Endodermal cell (in vitro differentiated cells): ENCODE results near the gene TRIM73. TPM values are rescaled to one million over a fixed set of nuclear protein-coding genes. Genes with fewer than 3 reads are reported as not detected.
"Not testable (repeated sequence)": the region's sequence is repeated elsewhere in the genome, so short reads cannot be mapped to it uniquely, and the experiment has no call there.

Experiments used
- DNase-seq: peaks from one replicate; pipeline ENCODE4 v3.0.0-alpha.2; 2017
- H3K27ac ChIP-seq: 2 replicates; pipeline ENCODE4 v1.5.1; 2013; ENCODE audit warnings: mild to moderate bottlenecking, low read depth, low read length, moderate library complexity
- H3K27me3 ChIP-seq: 2 replicates; pipeline ENCODE4 v1.6.1; 2013; ENCODE audit warnings: mild to moderate bottlenecking, low read length, moderate library complexity; ENCODE audit not compliant: insufficient read depth, control insufficient read depth, poor library complexity, severe bottlenecking
- H3K36me3 ChIP-seq: 2 replicates; pipeline ENCODE4 v1.7.0; 2013; ENCODE audit warnings: mild to moderate bottlenecking, low read length, moderate library complexity; ENCODE audit not compliant: control insufficient read depth, insufficient read depth
- H3K4me1 ChIP-seq: one replicate; pipeline ENCODE4 v1.7.0; 2013; ENCODE audit warnings: low read length; ENCODE audit not compliant: control insufficient read depth, insufficient read depth
- H3K4me3 ChIP-seq: 2 replicates; pipeline ENCODE4 v1.5.1; 2013; ENCODE audit warnings: mild to moderate bottlenecking, low read length, moderate library complexity
- H3K9ac ChIP-seq: 2 replicates; pipeline ENCODE4 v1.6.1; 2013; ENCODE audit warnings: mild to moderate bottlenecking, low read length, moderate library complexity; ENCODE audit not compliant: poor library complexity, severe bottlenecking; ENCODE audit errors: extremely low read depth
- H3K9me3 ChIP-seq: 2 replicates; pipeline ENCODE4 v1.6.1; 2013; ENCODE audit warnings: mild to moderate bottlenecking, low read length, moderate library complexity; ENCODE audit not compliant: control insufficient read depth
- H3K27ac Mint-ChIP-seq: 2 replicates; pipeline ENCODE4 v1.8.0; 2020; ENCODE audit warnings: mixed read lengths
- H3K27me3 Mint-ChIP-seq: 2 replicates; pipeline ENCODE4 v1.8.0; 2021; ENCODE audit warnings: mild to moderate bottlenecking, mixed read lengths; ENCODE audit not compliant: insufficient read depth
- H3K36me3 Mint-ChIP-seq: 2 replicates; pipeline ENCODE4 v1.8.0; 2020; ENCODE audit warnings: low read depth, mixed read lengths
- H3K4me1 Mint-ChIP-seq: 2 replicates; pipeline ENCODE4 v1.8.0; 2020; ENCODE audit warnings: mixed read lengths
- H3K4me3 Mint-ChIP-seq: 2 replicates; pipeline ENCODE4 v1.8.0; 2020; ENCODE audit warnings: mild to moderate bottlenecking, moderate library complexity, mixed read lengths
- H3K9me3 Mint-ChIP-seq: 2 replicates; pipeline ENCODE4 v1.8.0; 2020; ENCODE audit warnings: mild to moderate bottlenecking, mixed read lengths
- WGBS, 2 experiments: methylation state at CpG; one replicate each; pipeline versions ENCODE4 v1.1.5 to v1.1.7; 2013; ENCODE audit warnings: missing lambda C conversion rate in 2 of 2, mixed read lengths in 1 of 2; ENCODE audit not compliant: insufficient coverage in 1 of 2, insufficient read length in 1 of 2; 5-methylcytosine and 5-hydroxymethylcytosine counted together
- total RNA-seq, 2 donors: library from RNA; stranded (reverse); fragmentation: NEBNext Ultra II Directional in 1 of 2; extraction: Animal tissue kit (Norgen Biotek cat#: 25700) in 1 of 2; gene quantifications; 2 replicates in 1 of 2; 3 replicates in 1 of 2; pipeline ENCODE4 v1.2.1, GENCODE V29; 2021
- TF ChIP-seq, protein P1 (sequence below): fragments of 200-600 bp; sonication (generic); conservative IDR thresholded peaks from 2 replicates; pipeline ENCODE4 v1.5.0; 2021; ENCODE audit warnings: antibody characterized with exemption, mild to moderate bottlenecking

The TRIM73 gene
- total RNA-seq, 2 donors from 2014 or later, result 2.9 to 5.6 TPM

DNA sequence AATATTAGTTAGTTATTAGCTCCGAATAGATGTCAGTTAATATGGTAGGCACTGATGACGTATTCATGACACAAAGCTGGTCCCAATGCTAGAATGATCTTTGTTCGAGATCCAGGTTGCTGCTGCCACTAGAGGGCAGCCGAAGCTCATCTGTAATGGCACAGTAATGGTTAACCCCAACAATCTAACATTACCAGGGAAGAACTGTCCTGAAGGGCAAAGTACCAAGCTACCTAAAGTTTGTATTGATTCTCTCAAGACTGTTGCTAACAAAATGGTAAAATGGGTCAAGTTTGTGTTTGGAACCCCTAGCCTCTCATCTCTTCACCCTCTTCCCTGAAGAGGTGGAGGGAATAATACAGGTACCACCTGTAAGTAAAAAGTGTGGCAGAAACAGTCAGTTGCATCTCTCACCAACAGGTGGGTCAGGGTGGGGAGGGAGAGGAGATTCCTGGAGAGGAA lies 57.1 kb downstream of the TRIM73 start:
- H3K9me3 ChIP-seq, H3K4me3 Mint-ChIP-seq, H3K9me3 Mint-ChIP-seq, H3K27me3 ChIP-seq, H3K9ac ChIP-seq, DNase-seq, H3K4me3 ChIP-seq, H3K36me3 Mint-ChIP-seq, H3K4me1 ChIP-seq, H3K36me3 ChIP-seq, H3K4me1 Mint-ChIP-seq, H3K27ac Mint-ChIP-seq, H3K27ac ChIP-seq, H3K27me3 Mint-ChIP-seq: not testable (repeated sequence)
- WGBS, 2 experiments, result 73% methylated on average over 2 of the region's 4 CpGs; no CpG with 5 or more reads in 1 of the 2 experiments
- TF ChIP-seq, protein P1, sequence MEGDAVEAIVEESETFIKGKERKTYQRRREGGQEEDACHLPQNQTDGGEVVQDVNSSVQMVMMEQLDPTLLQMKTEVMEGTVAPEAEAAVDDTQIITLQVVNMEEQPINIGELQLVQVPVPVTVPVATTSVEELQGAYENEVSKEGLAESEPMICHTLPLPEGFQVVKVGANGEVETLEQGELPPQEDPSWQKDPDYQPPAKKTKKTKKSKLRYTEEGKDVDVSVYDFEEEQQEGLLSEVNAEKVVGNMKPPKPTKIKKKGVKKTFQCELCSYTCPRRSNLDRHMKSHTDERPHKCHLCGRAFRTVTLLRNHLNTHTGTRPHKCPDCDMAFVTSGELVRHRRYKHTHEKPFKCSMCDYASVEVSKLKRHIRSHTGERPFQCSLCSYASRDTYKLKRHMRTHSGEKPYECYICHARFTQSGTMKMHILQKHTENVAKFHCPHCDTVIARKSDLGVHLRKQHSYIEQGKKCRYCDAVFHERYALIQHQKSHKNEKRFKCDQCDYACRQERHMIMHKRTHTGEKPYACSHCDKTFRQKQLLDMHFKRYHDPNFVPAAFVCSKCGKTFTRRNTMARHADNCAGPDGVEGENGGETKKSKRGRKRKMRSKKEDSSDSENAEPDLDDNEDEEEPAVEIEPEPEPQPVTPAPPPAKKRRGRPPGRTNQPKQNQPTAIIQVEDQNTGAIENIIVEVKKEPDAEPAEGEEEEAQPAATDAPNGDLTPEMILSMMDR, result peak; percentile 72

Other genes starting within 250 kb of the TRIM73 start
- 10 to 100 TPM; 61.8 to 64.2 TPM for gene POM121C, start 90.7 kb downstream of the TRIM73 start, total RNA-seq
- gene SPDYE5, start 96.7 kb downstream of the TRIM73 start, total RNA-seq, result not detected